HG03159 (cell line): ENCODE data around the gene CASTOR1.

ENCODE experiments used
- ATAC-seq: cut with Tn5 transposase; IDR thresholded peaks from one replicate; pipeline ENCODE4 v1.9.1; 2021; ENCODE audit warnings: mild to moderate bottlenecking, moderate library complexity; ENCODE audit not compliant: unreplicated experiment

CASTOR1 gene

DNA sequence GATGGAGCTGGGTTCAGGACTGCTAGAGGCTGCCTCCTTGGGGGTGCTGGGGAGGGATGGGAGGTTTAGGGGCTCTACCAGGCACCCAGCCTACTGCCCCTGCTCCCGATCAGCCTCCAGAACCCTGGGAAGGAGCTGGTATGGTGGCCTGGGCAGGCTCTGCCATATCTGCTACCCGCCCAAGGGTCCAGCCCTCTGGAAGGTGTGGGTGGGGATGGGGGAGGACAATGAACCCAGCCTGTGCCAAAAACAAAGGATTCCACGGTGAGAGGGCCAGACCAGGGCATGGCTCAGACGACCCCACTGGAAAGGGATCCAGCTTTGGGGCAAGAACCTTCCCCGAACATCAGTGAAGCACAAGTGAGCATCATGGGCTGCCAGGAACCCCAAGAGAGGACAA lies 3.0 kb downstream of the CASTOR1 start:
- no peak for ATAC-seq

DNA sequence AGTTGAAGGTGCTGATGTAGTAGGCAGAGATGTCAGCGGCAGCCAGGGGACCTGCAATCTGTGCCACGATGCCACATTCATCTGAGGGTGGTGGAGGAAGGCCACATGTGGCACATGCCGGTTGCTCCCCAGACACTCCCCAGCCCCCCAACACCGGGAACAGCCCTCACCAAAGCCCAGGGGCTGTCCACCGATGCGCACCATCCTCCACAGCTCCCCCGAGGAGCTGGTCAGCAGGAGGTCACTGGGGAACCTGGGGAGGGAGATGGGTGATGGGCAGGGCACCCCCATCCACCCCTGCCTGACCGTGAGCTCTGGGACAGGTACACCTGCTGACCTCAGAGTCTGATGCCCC lies 3.5 kb downstream of the CASTOR1 start:
- no peak for ATAC-seq

DNA sequence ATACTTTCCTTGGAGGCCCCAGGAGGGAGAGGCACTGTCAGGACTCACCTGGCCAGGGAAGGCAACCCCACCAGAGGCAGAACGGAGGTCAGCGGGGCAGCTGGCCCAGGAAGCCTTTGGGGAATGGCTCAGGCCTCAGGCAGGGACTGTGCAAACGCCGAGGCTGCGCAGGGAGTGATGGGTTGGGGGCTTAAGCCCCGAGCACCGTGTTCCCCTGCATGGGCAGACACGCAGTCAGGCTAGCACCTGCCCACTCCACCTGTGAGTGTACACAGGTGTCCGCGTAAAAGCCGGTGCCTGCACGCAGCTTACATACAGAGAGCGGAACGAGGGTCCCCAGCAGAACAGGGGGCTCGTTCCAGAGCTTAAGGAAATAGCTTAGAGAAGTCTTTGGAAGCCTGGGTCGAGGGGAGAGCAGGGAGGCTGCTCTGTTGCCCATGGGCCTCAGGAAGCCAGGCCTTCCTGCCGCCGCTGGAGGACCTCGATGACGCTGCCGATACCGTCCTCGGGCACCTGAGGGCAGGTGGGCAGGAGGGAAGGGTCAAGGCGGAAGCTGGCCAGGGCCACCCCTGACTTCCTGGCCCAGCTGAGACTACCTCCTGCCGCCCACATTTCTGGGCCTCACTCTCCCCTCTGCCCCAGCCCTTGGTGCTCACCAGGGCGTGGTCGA lies 4.0 kb downstream of the CASTOR1 start:
- no peak for ATAC-seq

DNA sequence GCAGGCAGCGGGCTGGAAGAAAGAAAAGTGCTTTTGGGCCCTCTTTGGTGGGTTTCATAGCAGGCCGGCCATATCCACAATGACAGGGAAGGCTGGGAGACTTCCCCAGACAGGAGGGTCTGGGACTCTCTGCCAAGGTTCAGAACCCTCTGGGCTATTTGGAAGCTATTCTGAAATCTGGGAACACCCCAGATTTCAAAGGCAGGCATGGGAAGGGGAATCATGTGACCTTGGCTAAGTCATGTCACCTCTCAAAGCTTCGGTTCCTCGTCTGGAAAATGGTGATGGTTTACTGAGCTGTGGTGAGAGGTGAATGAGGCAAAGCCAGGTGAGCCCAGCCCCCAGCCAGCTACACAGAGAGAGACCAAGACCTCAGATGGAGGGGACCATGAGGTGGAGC lies 4.6 kb downstream of the CASTOR1 start:
- no peak for ATAC-seq

DNA sequence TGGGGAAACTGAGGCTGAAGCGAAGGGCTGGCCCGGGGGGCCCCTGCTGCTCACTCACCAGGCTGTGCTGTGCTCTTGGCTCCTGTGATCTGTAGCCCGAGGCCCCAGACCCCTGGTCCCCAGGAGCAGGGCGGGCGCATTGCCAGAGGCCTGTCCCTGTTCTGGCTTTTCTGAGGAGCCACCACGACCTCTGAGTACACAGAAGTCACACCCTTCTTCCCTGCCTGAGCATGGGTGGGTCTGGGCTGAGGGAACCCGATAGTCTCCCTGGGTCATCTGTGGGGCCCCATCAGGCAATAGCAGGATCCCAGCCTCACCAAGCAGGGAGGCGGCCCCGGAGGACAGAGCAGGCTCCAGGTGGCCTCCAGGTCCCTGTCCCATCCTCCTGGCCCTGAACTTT lies 5.1 kb downstream of the CASTOR1 start:
- ATAC-seq = no peak

DNA sequence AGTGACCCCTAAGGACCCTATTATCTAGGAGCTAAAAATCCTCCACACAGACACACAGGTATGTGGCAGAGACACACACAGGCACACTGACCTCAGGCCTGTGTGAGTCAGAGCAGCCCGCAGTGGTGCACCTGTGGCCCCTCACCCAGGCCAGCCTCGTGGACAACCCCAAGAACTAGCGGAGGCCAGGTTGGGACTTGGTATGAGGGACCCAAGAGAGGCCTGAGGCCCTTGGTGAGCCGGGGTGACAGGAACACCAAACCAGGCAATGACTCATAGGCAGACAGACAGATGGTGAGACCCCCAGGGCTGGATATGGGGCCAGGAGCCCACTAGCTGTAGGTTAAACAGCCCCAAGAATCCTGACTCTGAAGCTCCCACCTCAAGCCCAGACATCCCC lies 6.0 kb downstream of the CASTOR1 start:
- ATAC-seq = no peak

DNA sequence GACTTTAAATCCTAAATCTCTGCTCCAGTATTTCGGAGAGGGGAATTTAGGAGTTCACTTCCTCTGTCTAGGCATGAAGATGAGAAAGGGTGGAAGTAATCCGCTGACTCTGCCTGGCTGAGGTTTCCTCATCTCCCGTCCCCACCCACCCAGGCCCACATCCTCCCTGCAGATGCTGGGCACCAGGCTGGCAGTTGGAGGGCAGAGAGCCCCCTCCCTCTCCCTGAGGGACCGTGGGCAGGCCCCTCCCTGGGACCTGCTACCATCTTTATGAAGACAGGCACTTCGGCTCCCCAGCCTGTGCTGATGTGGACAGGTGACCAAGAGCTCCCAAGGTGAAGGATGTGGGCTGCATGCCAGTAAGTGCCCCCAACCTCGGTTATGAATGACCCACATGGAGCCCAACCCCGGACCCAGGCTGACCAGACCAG lies 6.7 kb downstream of the CASTOR1 start:
- no peak for ATAC-seq

DNA sequence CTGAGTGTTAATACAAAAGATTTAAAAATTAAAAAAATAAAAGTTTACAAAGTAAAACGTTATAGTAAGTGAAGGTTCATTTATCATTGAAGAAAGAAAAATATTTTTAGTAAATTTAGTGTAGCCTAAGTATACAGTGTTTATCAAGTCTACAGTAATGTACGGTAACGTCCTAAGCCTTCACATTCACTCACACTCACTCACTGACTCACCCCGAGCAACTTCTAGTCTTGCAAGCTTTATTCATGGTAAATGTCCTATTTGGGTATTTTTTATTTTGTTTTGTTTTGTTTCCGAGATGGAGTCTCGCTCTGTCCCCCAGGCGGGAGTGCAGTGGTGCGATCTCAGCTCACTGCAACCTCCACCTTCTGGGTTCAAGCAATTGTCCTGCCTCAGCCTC lies 8.8 kb downstream of the CASTOR1 start:
- no peak for ATAC-seq

DNA sequence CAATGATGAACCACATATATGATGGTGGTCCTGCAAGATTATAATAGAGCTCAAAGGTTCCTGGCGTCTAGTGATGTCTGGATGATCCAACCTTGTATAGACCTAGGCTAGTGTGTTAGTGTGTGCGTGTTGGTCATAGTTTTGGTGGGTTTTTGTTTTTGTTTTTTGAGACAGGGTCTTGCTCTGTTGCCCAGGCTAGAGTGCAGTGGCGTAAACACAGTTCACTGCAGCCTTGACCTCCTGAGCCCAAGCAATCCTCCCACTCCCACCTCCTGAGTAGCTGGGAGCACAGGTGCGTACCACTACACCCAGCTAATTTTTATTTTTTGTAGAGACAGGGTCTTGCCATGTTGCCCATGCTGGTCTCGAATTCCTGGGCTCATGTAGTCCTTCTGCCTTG lies 9.4 kb downstream of the CASTOR1 start:
- no peak for ATAC-seq

DNA sequence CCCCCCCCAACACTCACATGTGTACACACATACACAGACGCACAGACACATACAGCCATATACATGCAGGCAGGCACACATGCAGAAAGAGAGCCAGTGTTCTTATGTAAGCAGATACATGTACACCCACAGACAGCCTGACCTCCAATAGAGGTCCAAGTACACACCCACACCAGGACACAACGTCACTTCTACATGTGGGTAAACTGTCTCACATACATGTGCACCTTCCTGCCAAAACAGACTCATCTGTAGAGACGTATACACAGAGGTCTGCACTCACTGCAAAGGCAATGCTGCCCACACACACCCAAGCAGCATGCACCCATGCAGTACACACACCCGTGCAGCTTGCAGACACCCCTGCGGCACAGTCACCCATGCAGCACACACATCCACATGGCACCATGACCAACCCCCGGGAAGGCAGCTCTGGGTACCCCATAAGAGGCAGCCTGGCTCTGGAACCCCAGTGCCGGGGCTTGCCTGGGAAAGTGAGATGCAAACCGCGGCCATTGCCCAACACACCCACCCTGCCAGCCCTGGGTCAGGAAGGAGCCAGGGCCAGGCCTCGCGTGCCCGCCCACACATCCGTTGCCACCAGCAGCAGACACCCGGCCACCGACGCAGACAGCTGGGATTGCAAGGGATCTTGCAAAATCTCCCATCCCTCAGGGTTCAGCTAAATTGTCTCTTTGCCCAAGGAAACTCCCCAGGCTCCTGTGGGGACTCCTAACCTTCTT lies 10.1 kb downstream of the CASTOR1 start:
- ATAC-seq = no peak

DNA sequence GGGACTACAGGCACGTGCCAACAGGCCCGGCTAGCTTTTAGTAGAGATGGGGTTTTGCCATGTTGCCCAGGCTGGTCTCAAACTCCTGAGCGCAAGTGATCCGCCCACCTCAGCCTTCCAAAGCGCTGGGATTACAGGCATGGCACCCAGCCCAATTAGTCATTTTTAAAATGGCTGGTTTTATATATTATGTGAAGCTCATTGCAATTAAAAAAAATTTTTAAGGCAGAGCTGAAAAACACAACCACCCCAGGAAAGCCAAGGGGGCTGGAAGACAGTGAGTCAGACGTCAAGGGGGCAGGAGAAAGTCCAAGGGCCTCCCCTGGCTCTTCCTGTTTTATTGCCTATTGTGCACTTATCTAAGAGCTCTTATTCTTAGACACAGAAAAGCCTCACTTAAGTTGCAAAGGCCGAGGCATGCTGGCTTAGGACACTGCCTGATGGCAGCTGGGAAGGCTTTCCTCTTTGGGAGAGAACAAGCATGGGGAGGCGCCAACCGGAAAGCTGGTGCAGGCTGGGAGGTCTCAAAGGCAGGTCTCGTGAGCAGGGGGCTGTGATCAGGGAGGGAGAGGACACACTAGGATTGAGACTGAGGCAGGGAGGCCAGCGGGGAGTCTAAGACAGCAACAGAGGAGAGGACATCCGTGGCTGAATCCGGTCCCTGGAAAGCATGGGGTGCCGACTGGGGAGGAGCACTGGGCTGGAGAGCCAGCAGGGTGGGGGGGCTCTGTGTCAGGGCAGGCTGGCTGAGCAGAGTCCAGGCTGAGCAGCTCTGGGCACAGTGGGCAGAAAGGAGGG lies 11.6 kb downstream of the CASTOR1 start:
- no peak for ATAC-seq

DNA sequence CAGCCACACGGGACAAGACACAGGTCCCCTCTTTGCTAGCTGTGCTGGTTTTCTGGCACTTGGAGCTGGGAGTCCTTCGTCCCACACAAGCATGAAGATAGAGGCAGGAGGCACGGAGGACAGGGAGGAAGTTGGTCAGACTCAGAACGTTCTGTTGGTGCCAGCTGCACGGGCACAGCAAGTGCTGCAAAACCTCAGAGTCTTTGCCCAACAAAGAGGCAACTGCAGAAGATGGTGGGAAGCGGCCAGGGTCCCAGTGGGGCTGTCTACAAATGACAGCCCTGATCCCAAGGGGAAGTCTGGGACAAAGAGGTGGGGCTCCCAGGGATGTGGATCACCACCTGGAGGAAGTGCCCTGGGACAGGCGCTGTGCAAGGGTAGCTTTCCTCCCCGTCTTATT lies 13.3 kb downstream of the CASTOR1 start:
- no peak for ATAC-seq

DNA sequence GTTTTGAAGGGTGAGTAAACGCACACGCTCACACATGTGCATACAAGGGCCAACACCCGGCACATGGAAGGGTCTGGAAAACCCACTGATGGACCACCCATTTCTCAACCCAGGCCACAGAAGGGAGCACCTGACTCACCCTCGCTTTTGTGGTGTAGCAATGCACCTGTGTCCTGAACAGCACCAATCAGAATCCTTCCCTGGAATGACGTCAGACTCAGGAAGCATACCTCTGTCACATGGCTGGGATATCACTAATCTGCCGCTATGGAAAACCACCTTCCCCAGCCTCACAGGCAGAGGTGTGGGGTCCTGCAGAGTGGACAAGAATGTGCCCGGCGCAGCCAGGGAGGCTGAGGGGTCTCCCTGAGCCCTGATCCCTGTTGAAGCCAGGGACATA lies 13.7 kb downstream of the CASTOR1 start:
- no peak for ATAC-seq

DNA sequence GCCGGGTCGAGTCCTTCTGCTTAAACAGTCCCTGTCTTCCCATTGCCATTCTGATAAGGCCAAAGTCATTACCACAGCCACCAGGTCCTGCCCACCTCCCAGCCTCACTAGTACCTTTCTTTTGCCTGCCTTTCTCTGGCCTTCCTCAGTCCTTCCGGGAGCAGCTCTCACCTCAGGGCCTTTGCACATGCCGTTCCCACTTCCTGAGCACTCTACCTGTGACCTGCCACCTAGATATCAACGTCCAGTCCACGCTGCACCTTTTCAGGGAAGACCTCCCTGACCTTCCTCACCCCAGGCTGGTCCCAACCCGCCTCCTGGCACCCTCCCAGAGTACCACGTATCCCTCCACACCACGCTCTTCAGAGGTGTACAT lies 14.9 kb downstream of the CASTOR1 start:
- no peak for ATAC-seq

DNA sequence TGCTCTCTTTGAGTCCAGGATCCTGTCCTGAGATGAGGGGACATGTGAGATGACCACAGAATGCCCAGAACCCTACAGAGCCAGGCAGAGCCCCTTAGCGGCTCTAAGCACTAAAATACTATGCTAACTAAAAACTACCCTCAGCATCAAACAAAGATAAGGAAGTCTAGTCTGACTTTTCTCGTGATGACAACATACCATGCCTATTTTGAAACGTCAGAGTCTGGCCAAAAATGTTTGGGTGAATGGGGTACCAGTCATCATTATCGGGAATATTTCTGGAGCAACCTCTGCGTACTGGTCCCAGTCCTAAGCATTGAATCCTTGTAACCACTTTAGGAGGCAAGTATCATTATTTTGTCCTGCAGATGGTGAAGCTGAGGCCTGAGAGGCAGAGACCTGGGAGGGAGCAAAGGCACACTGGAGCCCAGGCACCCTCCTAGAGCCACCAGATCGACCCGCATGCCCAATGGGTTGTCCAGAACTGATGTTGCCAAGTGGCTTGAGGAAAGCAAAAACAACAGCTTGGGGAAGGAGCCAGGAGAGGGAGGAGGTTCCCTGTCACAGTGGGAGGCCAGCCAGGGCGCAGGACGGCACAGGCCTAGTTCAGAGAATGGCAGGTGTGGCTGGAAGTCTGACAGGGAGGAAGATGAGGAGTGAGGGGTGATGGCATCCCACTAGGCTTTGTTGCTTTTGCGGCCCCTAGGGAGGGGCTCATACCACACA lies 15.4 kb downstream of the CASTOR1 start:
- no peak for ATAC-seq

DNA sequence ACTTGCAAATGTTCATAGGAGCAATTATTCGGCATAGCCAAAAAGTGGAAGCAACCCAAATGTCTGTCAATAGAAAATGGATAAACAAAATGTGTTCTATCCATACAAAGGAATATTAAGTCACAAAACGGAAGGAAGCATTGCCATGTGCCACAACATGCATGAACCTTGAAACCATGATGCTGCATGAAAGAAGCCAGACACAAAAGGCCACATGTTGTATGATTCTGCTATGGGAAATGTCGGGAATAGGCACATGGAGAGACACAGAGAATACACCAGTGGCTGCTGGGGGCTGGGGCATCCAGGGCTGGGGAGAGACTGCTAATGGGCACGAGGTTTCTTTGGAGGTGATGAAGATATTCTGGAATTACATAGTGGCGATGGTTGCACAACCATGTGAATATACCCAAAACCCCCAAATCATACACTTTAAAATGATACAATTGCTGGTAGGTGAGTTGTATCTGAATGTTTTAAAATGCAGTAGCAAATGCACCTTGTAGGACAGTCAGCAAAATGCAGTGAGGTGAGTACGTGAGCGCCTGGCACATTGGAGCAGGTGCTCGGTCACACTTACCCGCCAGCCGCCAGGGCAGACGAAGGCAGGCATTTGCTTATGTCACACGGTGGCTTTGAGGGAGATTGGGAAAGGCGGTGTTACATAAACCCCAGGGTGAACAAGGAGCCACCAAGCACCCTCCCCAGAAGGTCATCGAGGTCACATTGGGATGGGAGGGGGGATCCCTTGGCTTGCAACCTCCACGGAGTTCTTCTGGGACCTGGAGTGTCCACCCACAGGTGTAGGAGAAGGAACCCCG lies 16.3 kb downstream of the CASTOR1 start:
- no peak for ATAC-seq

DNA sequence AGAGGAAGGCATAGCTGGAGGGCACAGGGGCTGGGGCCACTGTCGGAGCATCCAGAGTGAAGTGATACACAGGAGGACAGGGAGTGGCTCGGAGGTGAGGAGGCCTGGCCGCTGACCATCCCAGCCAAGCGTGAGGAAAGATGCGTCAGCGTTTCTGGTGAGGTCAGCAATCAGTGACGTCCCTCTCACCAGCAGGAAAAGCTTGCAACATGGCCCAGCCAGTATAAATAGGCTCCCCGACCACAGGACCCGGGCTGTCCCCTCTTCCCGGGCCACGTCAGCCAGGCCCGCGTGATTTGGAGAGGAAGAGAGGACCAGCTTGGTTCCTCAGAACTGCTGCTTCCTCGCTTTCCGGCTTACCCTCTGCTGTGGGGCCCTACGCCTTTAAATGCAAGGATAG lies 18.5 kb downstream of the CASTOR1 start:
- no peak for ATAC-seq

DNA sequence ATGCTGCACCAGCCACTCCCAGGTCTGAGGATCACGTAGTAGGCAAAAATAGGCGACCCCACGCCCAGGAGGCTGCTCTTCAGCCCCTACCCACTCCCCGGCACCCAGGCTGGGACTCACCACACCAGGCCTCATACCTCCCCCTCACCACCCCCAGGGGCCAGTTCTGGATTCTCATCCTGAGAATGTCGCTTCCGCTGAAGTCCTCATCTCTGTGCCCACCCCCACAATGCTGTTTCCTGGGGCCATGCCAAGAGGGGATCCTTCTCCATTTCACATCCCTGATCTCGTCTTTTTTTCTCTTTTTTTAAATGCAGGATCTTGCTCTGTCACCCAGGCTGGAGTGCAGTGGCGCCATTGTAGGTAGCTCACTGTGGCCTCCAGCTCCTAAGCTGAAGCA lies 21.0 kb downstream of the CASTOR1 start:
- ATAC-seq = no peak

DNA sequence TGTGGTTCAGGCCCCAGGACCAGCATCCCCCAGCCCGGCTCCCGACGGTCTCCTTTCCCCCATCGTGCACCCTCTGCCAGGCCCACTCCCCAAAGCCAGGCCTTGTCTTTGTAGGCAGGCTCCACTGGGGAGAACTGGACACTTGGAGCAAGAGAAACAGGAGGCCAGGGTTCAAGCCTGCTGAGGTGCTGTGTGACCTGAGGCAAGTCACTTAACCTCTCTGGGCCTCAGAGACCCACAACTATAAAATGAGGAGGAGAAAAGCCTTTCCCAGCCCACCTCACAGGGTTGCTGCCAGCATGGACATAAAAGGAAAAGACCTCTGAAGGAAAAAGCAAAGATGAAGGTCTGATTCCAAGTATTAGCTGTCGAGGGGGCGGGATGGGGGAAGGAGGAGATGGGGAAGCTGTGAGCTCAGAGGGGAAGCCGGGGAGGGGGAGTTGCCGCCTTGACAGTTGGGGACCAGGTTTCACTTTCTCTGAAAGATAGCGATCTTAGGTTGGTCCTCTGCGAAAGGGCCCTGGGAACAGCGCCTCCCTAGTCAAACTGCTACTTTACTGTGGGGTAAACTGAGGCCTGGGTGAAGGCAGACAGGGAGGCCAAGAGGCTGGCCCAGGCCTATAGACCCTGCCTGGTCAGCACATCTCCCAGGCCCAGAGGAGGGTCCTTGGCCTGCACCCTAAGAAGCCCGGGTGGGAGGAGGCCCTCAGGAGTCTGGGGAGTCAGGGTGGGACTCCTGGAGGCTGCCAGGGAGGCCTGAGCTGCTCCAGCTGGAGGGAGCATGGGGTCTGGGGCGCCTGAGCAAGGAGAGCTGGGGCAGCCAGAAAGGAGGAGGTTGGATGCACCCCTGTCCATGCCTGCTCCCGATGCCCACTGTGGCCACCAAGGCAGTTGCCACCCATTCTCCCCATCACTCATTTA lies 21.7 kb downstream of the CASTOR1 start:
- no peak for ATAC-seq
